Neural progenitor cell (in vitro differentiated cells): ENCODE measurements around the gene TTYH3. TPM values are rescaled to one million over a fixed set of nuclear protein-coding genes. Genes with fewer than 3 reads are reported as not detected.
A peak's percentile ranks its signal among the peaks of the same experiment; 100 is the strongest.

Experiments
- DNase-seq: peaks from one replicate; pipeline ENCODE4 v3.0.0-alpha.2; 2016; ENCODE audit warnings: low spot score
- H2AFZ ChIP-seq: fragments of 200-600 bp; sonication (generic); replicated peaks from 2 replicates; pipeline ENCODE4 v1.6.1; 2016; ENCODE audit warnings: antibody characterized with exemption
- H3F3A ChIP-seq: fragments of 200-600 bp; sonication (generic); 2 replicates; pipeline ENCODE4 v1.6.1; 2016; ENCODE audit warnings: antibody characterized with exemption, low read depth
- H3K27ac ChIP-seq: fragments of 200-600 bp; sonication (generic); 2 replicates; pipeline ENCODE4 v1.5.1; 2016; ENCODE audit warnings: mild to moderate bottlenecking
- H3K27me3 ChIP-seq: fragments of 200-600 bp; sonication (generic); 2 replicates; pipeline ENCODE4 v1.6.1; 2016; ENCODE audit warnings: mild to moderate bottlenecking, moderate library complexity
- H3K36me3 ChIP-seq: fragments of 200-600 bp; sonication (generic); 2 replicates; pipeline ENCODE4 v1.5.1; 2016
- H3K4me1 ChIP-seq: fragments of 200-600 bp; sonication (generic); 2 replicates; pipeline ENCODE4 v1.6.1; 2016; ENCODE audit warnings: mixed run types
- H3K4me2 ChIP-seq: fragments of 200-600 bp; sonication (generic); 2 replicates; pipeline ENCODE4 v1.6.1; 2016
- H3K4me3 ChIP-seq: fragments of 200-600 bp; sonication (generic); 2 replicates; pipeline ENCODE4 v1.5.1; 2016
- H3K79me2 ChIP-seq: fragments of 200-600 bp; sonication (generic); 2 replicates; pipeline ENCODE4 v1.6.1; 2016; ENCODE audit warnings: low read depth
- H3K9ac ChIP-seq: fragments of 200-600 bp; sonication (generic); 2 replicates; pipeline ENCODE4 v1.6.1; 2016
- H3K9me3 ChIP-seq: fragments of 200-600 bp; sonication (generic); 2 replicates; pipeline ENCODE4 v1.5.1; 2016; ENCODE audit warnings: low read depth
- H4K20me1 ChIP-seq: fragments of 200-600 bp; sonication (generic); 2 replicates; pipeline ENCODE4 v1.6.1; 2016; ENCODE audit warnings: low read depth
- H3K27ac Mint-ChIP-seq: 3 replicates; pipeline ENCODE4 v1.8.0; 2021; ENCODE audit warnings: mixed read lengths
- H3K27me3 Mint-ChIP-seq: 2 replicates; pipeline ENCODE4 v1.8.0; 2022; ENCODE audit warnings: low read depth, mild to moderate bottlenecking, inconsistent platforms, moderate library complexity, mixed read lengths; ENCODE audit not compliant: insufficient read depth
- H3K36me3 Mint-ChIP-seq: 3 replicates; pipeline ENCODE4 v1.8.0; 2021; ENCODE audit warnings: mixed read lengths
- H3K4me1 Mint-ChIP-seq: 3 replicates; pipeline ENCODE4 v1.8.0; 2021; ENCODE audit warnings: mixed read lengths
- H3K4me3 Mint-ChIP-seq: 3 replicates; pipeline ENCODE4 v1.8.0; 2021; ENCODE audit warnings: mild to moderate bottlenecking, moderate library complexity, mixed read lengths
- H3K9me3 Mint-ChIP-seq: 3 replicates; pipeline ENCODE4 v1.8.0; 2020; ENCODE audit warnings: mixed read lengths
- EZH2 ChIP-seq: fragments of 200-600 bp; sonication (generic); IDR thresholded peaks from 2 replicates; pipeline ENCODE4 v1.6.1; 2017; ENCODE audit warnings: antibody characterized with exemption, mild to moderate bottlenecking, moderate library complexity
- EZH2phosphoT487 ChIP-seq: fragments of 200-600 bp; sonication (generic); IDR thresholded peaks from 2 replicates; pipeline ENCODE4 v1.6.1; 2017; ENCODE audit warnings: antibody characterized with exemption
- total RNA-seq: library from RNA; depleted of rRNA; stranded (reverse); fragments of >200 nt; gene quantifications from 2 replicates; pipeline ENCODE4 v1.2.3, GENCODE V29; 2015; ENCODE audit warnings: low replicate concordance
- TF ChIP-seq, protein P1 (sequence below): fragments of 200-600 bp; sonication (generic); IDR thresholded peaks from 2 replicates; pipeline ENCODE4 v1.5.1; 2017; ENCODE audit warnings: antibody characterized with exemption, mild to moderate bottlenecking

TTYH3 gene
- total RNA-seq, 1 donor from 2014 or later, result 13.2 TPM

DNA sequence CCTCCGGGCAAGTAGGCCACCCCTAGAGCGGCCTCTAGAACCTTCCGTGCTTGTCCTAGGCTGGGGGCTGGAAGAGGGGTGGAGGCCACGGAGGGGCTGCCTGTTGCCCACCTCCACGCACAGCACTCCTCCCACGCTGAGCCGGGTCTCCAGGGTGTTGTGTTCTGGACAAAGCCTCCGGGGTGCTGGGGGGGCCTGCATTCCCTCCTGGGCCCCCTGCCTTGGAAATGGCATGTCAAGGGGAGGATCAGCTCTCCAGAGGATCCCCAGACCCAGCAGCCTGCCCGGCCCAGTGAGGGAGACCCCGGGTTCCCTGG lies 8.1 kb upstream of the TTYH3 start:
- peaks cover 21% of the 10 kb centered on the region for H3K4me1 ChIP-seq
- H3K4me3 Mint-ChIP-seq, result no peak overlapping the region
- no peak overlapping the region for H3K27ac Mint-ChIP-seq

DNA sequence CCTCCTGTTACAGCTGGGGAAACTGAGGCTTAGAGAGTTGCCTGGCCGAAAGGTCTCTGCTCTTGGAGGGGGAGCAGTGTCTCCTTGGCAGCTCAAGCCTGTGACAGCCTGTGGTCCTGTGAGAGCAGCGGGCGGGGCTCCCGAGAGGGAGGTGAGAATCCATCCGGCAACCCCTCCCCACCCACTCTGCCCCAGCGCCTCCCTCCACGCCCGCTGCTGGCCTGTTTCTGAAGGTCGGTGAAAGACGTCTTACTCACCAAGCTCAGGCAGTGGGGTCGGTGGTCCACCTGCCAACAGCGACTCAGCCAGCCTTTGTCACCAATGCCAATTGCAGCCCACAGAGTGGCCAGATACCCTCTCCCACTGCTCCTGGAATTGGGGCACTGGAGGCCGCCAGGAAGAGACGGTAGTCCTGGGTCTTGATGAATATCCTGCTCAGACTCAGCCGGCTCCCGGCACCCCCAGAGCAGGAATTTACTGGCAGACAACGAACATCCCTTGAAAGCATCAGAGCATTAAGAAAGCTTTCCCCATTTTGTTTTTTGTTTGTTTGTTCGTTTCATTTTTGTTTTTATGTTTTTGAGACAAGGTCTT lies 7.4 kb upstream of the TTYH3 start:
- TF ChIP-seq, protein P1, sequence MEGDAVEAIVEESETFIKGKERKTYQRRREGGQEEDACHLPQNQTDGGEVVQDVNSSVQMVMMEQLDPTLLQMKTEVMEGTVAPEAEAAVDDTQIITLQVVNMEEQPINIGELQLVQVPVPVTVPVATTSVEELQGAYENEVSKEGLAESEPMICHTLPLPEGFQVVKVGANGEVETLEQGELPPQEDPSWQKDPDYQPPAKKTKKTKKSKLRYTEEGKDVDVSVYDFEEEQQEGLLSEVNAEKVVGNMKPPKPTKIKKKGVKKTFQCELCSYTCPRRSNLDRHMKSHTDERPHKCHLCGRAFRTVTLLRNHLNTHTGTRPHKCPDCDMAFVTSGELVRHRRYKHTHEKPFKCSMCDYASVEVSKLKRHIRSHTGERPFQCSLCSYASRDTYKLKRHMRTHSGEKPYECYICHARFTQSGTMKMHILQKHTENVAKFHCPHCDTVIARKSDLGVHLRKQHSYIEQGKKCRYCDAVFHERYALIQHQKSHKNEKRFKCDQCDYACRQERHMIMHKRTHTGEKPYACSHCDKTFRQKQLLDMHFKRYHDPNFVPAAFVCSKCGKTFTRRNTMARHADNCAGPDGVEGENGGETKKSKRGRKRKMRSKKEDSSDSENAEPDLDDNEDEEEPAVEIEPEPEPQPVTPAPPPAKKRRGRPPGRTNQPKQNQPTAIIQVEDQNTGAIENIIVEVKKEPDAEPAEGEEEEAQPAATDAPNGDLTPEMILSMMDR, result no peak
- TF ChIP-seq EZH2phosphoT487 (no peak), EZH2 (no peak)
- Histone ChIP-seq H3K9ac (no peak overlapping the region), H3K9me3 (no peaks in the 10 kb centered on the region), H4K20me1 (no peaks in the 10 kb centered on the region), H2AFZ (no peak overlapping the region), H3K4me3 (no peak overlapping the region), H3K4me2 (no peak overlapping the region), H3F3A (peaks cover 9% of the 10 kb centered on the region), H3K27ac (no peak overlapping the region), H3K79me2 (no peaks in the 10 kb centered on the region), H3K27me3 (no peaks in the 10 kb centered on the region), H3K4me1 (peaks cover 21% of the 10 kb centered on the region), H3K36me3 (no peaks in the 10 kb centered on the region)
- H3K27ac Mint-ChIP-seq, result peak overlapping the region; percentile 19
- H3K36me3 Mint-ChIP-seq, result no peaks in the 10 kb centered on the region
- H3K4me3 Mint-ChIP-seq, result no peak overlapping the region
- H3K9me3 Mint-ChIP-seq, result no peaks in the 10 kb centered on the region
- peaks cover 2% of the 10 kb centered on the region for H3K27me3 Mint-ChIP-seq
- peaks cover 42% of the 10 kb centered on the region for H3K4me1 Mint-ChIP-seq
- DNase-seq, result no peak

More for the DNA sequence above, 8.1 kb upstream of the TTYH3 start:
- Histone ChIP-seq H4K20me1 (no peaks in the 10 kb centered on the region), H3K4me3 (no peak overlapping the region), H2AFZ (no peak overlapping the region), H3K27ac (no peak overlapping the region), H3K9ac (no peak overlapping the region), H3K36me3 (no peaks in the 10 kb centered on the region), H3K27me3 (no peaks in the 10 kb centered on the region), H3K9me3 (no peaks in the 10 kb centered on the region), H3K79me2 (no peaks in the 10 kb centered on the region), H3K4me2 (no peak overlapping the region), H3F3A (peaks cover 15% of the 10 kb centered on the region)
- Mint-ChIP-seq H3K36me3 (no peaks in the 10 kb centered on the region), H3K27me3 (peaks cover 4% of the 10 kb centered on the region), H3K9me3 (no peaks in the 10 kb centered on the region), H3K4me1 (peaks cover 48% of the 10 kb centered on the region)
- no peak for TF ChIP-seq EZH2
- TF ChIP-seq, protein P1, result no peak
- TF ChIP-seq EZH2phosphoT487, result no peak
- DNase-seq, result no peak

DNA sequence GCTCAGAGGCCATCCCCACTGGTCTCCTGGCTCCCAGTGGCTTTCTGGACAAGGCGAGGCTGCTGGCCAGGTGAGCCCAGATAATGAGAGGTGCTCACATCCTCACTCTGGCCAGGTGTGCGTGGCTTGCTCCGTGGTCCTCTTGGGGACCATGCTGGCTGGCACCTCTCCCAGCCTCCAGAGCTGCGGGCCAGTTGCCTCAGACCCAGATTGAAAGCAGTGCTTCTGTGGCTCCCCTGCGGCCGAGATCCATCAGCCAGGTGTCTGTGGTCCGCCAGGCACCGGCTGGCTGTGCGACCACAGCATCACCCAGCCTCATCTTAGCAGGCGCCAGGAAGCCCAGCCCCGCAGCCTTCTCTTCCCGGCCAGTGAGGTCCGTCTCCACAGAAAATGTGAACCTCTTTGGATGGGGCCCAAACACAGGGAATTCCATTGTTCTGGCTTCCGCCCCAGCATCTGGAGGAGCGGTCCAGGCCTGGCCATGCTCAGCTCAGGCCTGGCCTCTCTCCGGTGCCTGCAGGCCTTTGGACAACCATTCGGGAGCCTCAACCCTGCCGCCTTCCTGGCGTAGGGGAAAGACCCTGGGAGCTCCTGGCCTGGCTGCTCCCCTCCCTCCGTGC lies 5.2 kb upstream of the TTYH3 start:
- peaks cover 19% of the 10 kb centered on the region for H3F3A ChIP-seq
- H3K27ac ChIP-seq, result no peak overlapping the region
- no peaks in the 10 kb centered on the region for H3K36me3 ChIP-seq
- H3K4me1 ChIP-seq, result peaks cover 16% of the 10 kb centered on the region
- H4K20me1 ChIP-seq, result no peaks in the 10 kb centered on the region
- no peak overlapping the region for H3K4me3 Mint-ChIP-seq
- DNase-seq, result no peak
- no peaks in the 10 kb centered on the region for H3K9me3 Mint-ChIP-seq
- H3K9me3 ChIP-seq, result no peaks in the 10 kb centered on the region
- H3K79me2 ChIP-seq, result no peaks in the 10 kb centered on the region
- no peaks in the 10 kb centered on the region for H3K27me3 ChIP-seq
- H3K27me3 Mint-ChIP-seq, result peaks cover 3% of the 10 kb centered on the region
- no peaks in the 10 kb centered on the region for H3K36me3 Mint-ChIP-seq
- H3K9ac ChIP-seq, result no peak overlapping the region
- no peak overlapping the region for H3K4me3 ChIP-seq
- TF ChIP-seq, protein P1, result no peak
- TF ChIP-seq EZH2phosphoT487, result no peak
- no peak for TF ChIP-seq EZH2
- H3K27ac Mint-ChIP-seq, result no peak overlapping the region
- H2AFZ ChIP-seq, result no peak overlapping the region
- H3K4me1 Mint-ChIP-seq, result peaks cover 32% of the 10 kb centered on the region
- no peak overlapping the region for H3K4me2 ChIP-seq
